Activated naive CD8-positive, alpha-beta T cell treated with anti-CD3 and anti-CD28 coated beads, Interleukin-2, amount 50 U/mL, for 24 hours (primary cell): ENCODE measurements around the gene C14orf39.

ENCODE experiments used
- ATAC-seq: fragments of 150-1000 bp; cut with Tn5 transposase; one replicate; pipeline ENCODE4 v1.10.0; 2021
- DNase-seq: peaks from one replicate; pipeline ENCODE4 v3.0.0; 2021
- H3K27ac Mint-ChIP-seq: one replicate; pipeline ENCODE4 v1.8.0; 2021; ENCODE audit warnings: mild to moderate bottlenecking, mixed read lengths
- H3K27me3 Mint-ChIP-seq: one replicate; pipeline ENCODE4 v1.8.0; 2021; ENCODE audit warnings: mixed read lengths
- H3K36me3 Mint-ChIP-seq: one replicate; pipeline ENCODE4 v1.8.0; 2021; ENCODE audit warnings: low read depth, mixed read lengths
- H3K4me1 Mint-ChIP-seq: one replicate; pipeline ENCODE4 v1.8.0; 2021; ENCODE audit warnings: mixed read lengths
- H3K4me3 Mint-ChIP-seq: one replicate; pipeline ENCODE4 v1.8.0; 2021; ENCODE audit warnings: mild to moderate bottlenecking, moderate library complexity, mixed read lengths
- H3K9me3 Mint-ChIP-seq: one replicate; pipeline ENCODE4 v1.8.0; 2021; ENCODE audit warnings: mixed read lengths

The C14orf39 gene, protein sequence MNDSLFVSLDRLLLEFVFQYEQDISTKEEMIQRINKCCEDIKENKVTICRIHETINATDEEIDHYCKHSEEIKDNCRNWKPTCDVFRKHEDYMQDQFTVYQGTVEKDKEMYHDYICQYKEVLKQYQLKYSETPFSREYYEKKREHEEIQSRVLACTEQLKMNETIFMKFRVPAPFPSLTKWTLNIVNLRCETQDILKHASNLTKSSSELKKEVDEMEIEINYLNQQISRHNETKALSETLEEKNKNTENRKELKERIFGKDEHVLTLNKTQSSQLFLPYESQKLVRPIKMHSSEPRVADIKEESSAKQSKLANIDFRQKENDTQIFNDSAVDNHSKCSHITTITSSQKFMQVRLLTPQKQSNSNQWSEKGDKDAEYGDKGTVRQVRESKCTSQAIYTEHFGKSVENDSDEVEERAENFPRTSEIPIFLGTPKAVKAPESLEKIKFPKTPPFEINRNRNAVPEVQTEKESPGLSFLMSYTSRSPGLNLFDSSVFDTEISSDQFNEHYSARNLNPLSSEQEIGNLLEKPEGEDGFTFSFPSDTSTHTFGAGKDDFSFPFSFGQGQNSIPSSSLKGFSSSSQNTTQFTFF

GRCh38 chr14:60485598-60486251, at the start of gene C14orf39:
Gene C14orf39 (minus strand): TSS chr14:60486063. CDS start chr14:60485078, 985 bp downstream.
- no peaks in the 10 kb centered on the region for H3K4me1 Mint-ChIP-seq
- ATAC-seq, result no peak
- H3K27me3 Mint-ChIP-seq, result peaks cover 9% of the 10 kb centered on the region
- no peaks in the 10 kb centered on the region for H3K36me3 Mint-ChIP-seq
- H3K4me3 Mint-ChIP-seq, result no peak within 1 kb of the TSS
- peak; percentile 20 for DNase-seq
- no peak within 1 kb of the TSS for H3K27ac Mint-ChIP-seq
- peaks cover 7% of the 10 kb centered on the region for H3K9me3 Mint-ChIP-seq

DNA sequence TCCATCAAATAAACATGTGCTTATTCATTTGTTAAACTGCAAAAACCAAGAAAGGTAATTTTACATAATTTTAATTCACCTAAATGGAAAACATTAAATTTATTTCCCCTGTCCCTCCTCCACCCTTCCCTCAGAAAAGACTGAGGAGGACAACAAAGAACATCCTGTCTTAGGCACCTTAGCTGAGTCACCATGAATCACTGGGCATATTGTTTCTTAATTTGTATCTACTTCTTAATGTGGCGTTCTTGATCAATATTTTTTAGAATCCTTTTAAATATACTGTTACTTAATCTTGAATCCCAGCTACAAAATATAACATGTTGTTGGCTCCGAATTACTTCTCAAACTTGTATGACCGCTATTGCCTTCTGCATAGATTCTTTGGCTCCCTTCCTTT, 46.6 kb upstream of the C14orf39 start:
- Mint-ChIP-seq H3K9me3 (no peaks in the 10 kb centered on the region), H3K36me3 (no peaks in the 10 kb centered on the region), H3K4me3 (no peak overlapping the region), H3K4me1 (no peaks in the 10 kb centered on the region), H3K27ac (no peak overlapping the region), H3K27me3 (peaks cover 25% of the 10 kb centered on the region)
- ATAC-seq, result no peak
- no peak for DNase-seq

DNA sequence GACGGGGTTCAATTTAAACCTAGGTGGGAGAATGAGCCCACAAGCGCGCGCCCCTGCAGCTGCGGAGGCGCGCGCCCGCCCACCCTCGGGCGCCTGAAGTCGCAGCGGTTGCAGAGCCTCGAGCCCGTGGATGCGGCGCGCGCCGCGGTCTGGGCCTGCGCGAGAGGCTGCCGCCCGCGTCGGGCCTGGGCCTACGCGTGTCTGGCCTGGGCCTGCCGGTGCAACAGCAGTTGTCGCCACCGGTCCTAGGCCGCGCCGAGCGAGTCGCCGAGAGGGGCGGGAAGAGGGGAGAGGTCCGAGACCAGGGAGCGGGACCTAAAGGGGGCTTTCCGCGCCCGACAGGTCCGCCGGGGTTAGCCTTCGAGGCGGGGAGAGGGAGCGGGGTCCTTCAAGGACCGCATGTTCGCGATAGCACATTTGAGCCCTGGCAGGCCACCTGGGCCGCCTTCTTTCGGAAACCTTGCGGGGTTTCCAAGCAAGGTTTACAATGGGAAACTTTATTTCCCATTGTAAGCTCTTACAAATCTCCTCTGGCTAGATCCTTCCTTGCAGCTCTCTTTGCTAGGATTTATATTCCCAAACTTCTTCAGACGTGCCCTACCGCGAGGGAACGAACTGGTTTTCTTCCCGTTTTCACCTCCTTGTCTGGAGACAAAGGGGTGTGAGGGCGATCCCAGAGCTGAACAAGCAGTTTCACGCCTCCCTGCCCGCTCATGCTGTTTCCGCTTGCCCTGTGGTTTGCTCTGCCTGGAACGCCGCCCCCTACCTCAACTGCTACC, 29.8 kb upstream of the C14orf39 start:
- Mint-ChIP-seq H3K27ac (no peak overlapping the region), H3K27me3 (peaks cover 62% of the 10 kb centered on the region), H3K4me3 (peak overlapping the region; percentile 18), H3K9me3 (no peaks in the 10 kb centered on the region), H3K36me3 (no peaks in the 10 kb centered on the region), H3K4me1 (peaks cover 16% of the 10 kb centered on the region)
- DNase-seq (no peak), ATAC-seq (peak; percentile 28)

DNA sequence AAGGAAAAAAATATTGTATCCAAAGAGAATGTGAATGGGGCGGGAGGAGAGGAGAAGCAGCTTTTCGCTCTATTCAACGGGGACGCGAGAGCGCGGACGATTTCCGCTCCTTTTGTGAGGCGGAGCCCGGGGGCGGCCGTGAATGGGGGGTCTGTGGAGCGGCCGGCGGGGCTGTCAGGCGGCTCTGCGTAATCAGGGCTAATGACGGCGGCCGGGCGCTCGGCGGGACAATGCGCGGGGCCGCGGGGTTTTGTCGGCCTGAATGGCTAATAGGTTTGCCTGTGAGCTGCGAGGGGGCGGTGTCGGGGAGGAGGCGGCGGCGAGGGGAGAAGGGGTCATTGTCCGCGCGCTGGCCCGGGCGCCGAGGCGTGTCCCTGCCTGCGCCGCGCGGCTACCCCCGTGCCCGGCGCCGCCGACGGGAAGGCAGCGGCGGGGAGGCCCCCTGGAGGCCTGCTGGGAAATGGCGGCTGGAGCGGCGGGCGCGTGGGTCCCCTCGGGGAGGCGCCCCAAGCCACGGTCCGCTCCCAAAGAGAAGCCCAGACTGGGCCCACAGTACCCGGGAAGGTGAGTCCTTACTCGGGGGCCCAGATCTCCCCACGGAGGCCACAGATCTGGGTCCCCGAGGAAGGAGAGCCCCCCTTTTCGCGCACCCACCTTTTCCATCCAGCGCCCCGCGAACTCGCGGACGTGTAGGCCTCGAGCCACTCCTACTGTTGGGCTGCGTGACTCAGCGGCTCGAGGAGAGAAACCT, 29.1 kb upstream of the C14orf39 start:
- Mint-ChIP-seq H3K27me3 (peaks cover 68% of the 10 kb centered on the region), H3K27ac (no peak overlapping the region), H3K9me3 (no peaks in the 10 kb centered on the region), H3K4me1 (peaks cover 20% of the 10 kb centered on the region), H3K36me3 (no peaks in the 10 kb centered on the region), H3K4me3 (peak overlapping the region; percentile 42)
- DNase-seq (peak; percentile 41), ATAC-seq (peak; percentile 15)

DNA sequence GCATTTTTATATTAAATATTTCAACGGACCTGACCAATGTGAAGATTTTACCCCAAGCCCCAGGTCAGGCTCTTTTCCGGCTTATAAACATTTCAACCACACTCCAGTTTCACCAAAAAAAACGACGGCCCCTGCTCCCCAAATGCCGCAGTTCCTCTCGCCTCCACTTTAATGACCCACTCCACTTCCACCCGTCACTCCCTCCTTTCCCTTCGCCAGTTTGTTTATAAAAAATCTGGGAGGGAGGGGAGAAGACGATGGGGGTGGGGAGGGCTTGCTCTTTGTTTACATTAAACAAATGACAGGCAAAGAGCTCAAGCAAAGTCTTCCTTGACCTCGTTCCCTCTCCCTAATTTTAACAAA, 28.5 kb upstream of the C14orf39 start:
- ATAC-seq (no peak), DNase-seq (no peak)
- Mint-ChIP-seq H3K27ac (no peak overlapping the region), H3K36me3 (no peaks in the 10 kb centered on the region), H3K4me3 (peak overlapping the region; percentile 42), H3K4me1 (peaks cover 26% of the 10 kb centered on the region), H3K27me3 (peaks cover 73% of the 10 kb centered on the region), H3K9me3 (no peaks in the 10 kb centered on the region)

GRCh38 chr14:60512973-60513571, 27.2 kb upstream of the C14orf39 start:
- Mint-ChIP-seq H3K9me3 (no peaks in the 10 kb centered on the region), H3K27me3 (peaks cover 81% of the 10 kb centered on the region), H3K36me3 (no peaks in the 10 kb centered on the region), H3K27ac (no peak overlapping the region), H3K4me1 (peaks cover 30% of the 10 kb centered on the region), H3K4me3 (no peak overlapping the region)
- DNase-seq, result no peak
- no peak for ATAC-seq

- Mint-ChIP-seq H3K36me3 (no peaks in the 10 kb centered on the region), H3K4me3 (no peak overlapping the region)
Observed at GRCh38 chr14:60512126-60512525, 26.3 kb upstream of the C14orf39 start.

DNA sequence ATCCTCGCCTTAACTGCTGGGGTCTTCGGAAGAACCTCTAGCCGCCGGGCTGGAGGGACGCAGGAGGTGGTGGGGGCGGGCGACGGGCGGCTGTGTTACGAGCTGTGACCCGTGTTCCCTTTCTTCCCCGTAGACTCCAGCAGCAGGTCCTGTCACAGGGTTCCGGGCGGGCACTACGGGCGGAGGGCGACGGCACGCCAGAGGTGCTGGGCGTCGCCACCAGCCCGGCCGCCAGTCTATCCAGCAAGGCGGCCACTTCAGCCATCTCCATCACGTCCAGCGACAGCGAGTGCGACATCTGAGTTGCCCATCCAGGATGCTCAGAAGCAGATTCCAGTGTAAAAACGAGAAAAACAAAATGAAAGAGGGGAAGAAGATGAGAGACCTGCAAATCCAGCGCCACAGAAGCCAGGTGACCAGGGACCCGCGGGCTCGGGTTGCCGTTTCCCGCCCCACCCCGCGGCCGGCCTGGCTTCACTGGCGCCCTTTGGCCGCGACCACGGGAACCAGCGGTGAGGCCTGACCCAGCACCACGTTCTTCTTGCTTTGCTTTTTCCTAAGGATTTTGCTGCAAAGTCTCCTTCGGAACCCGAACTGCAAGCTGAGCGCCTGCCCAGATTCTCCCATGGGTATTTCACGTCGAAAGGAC, 25.2 kb upstream of the C14orf39 start:
- H3K4me1 Mint-ChIP-seq, result peaks cover 32% of the 10 kb centered on the region

More at GRCh38 chr14:60512126-60512525, 26.3 kb upstream of the C14orf39 start:
- Mint-ChIP-seq H3K27ac (no peak overlapping the region), H3K4me1 (peaks cover 35% of the 10 kb centered on the region), H3K27me3 (peaks cover 85% of the 10 kb centered on the region), H3K9me3 (no peaks in the 10 kb centered on the region)
- DNase-seq (no peak), ATAC-seq (no peak)

GRCh38 chr14:60510254-60510950, 24.5 kb upstream of the C14orf39 start:
- Mint-ChIP-seq H3K27me3 (peaks cover 85% of the 10 kb centered on the region), H3K4me3 (no peak overlapping the region), H3K4me1 (peaks cover 28% of the 10 kb centered on the region), H3K36me3 (no peaks in the 10 kb centered on the region), H3K9me3 (no peaks in the 10 kb centered on the region), H3K27ac (no peak overlapping the region)
- peak; percentile 4 for DNase-seq
- no peak for ATAC-seq

More for the DNA sequence above, 25.2 kb upstream of the C14orf39 start:
- Mint-ChIP-seq H3K4me3 (peak overlapping the region; percentile 56), H3K27me3 (peaks cover 83% of the 10 kb centered on the region), H3K27ac (no peak overlapping the region), H3K36me3 (no peaks in the 10 kb centered on the region), H3K9me3 (no peaks in the 10 kb centered on the region)
- no peak for DNase-seq
- ATAC-seq, result no peak

DNA sequence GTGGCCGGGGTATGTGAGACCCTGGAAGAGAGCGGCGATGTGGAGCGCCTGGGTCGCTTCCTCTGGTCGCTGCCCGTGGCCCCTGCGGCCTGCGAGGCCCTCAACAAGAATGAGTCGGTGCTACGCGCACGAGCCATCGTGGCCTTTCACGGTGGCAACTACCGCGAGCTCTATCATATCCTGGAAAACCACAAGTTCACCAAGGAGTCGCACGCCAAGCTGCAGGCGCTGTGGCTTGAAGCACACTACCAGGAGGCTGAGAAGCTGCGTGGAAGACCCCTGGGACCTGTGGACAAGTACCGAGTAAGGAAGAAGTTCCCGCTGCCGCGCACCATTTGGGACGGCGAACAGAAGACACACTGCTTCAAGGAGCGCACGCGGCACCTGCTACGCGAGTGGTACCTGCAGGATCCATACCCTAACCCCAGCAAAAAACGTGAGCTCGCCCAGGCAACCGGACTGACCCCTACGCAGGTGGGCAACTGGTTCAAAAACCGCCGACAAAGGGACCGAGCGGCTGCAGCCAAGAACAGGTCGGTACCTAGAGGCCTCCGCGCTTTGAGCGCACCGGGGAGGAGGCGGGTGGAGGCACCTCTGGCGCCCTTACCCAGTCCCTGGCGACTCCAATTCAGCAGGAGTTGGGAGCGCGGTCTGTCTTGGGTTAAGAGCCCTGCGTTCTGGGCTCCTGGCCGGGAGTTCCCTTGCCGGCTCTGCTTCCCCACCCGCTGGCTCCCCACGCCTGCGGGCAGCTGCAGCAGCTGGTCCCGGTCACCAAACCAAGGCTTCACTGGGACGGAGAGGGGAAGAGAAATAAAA, 23.8 kb upstream of the C14orf39 start:
- no peaks in the 10 kb centered on the region for H3K36me3 Mint-ChIP-seq
- H3K4me1 Mint-ChIP-seq, result peaks cover 27% of the 10 kb centered on the region
- peaks cover 83% of the 10 kb centered on the region for H3K27me3 Mint-ChIP-seq
- ATAC-seq, result no peak
- no peaks in the 10 kb centered on the region for H3K9me3 Mint-ChIP-seq
- no peak for DNase-seq
- no peak overlapping the region for H3K27ac Mint-ChIP-seq
- peak overlapping the region; percentile 4 for H3K4me3 Mint-ChIP-seq

DNA sequence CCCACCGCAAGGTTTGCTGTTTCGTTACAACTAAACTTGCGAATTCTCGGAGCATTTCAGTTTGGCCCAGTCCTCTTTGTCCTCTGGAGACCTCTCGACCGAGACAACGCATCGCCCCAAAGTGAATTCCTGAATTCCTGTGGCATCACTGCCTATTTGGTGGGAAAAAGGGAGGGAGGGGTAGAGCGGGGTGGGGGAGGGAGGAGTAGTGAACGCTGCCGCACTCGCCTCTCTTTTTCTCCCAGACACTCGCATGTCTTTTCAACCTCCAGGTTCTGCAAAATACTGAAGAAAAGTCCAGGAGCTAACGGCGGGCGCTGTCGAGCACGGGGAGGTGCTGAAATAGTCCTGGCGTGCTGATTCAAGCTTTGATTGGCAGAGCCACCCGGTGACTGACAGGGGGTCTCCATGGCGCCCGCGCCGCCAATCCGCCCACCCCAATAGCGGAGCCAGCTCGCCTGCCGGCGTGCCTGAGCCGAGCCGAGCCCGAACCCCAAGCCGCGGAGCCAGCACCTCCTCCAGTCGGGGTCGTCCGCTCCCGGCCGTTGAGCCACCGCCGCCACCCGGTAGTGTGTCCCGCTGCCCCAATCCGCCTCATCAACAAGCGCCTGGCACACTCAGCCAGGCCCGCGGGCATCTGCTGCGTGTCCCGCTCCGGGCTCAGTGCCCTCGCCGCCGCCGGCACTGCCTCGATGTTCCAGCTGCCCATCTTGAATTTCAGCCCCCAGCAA, 23.0 kb upstream of the C14orf39 start, which contains the start of gene SIX6:
TSS of gene SIX6 (plus strand) at position 440 of the 731 bp plus-strand sequence. CDS start at position 693, 253 bp downstream.
- Mint-ChIP-seq H3K4me1 (peaks cover 21% of the 10 kb centered on the region), H3K9me3 (no peaks in the 10 kb centered on the region), H3K36me3 (no peaks in the 10 kb centered on the region), H3K27ac (peak within 1 kb of the TSS; percentile 27), H3K4me3 (peak within 1 kb of the TSS; percentile 4), H3K27me3 (peaks cover 84% of the 10 kb centered on the region)
- DNase-seq (peak; percentile 7), ATAC-seq (no peak)
